Upper lobe of right lung (tissue), 1 donor: Measurements from ENCODE around the gene FAR2. TPM values are rescaled to one million over a fixed set of nuclear protein-coding genes. Genes with fewer than 3 reads are reported as not detected.

Source experiments
- ATAC-seq: fragments of 200-7000 bp; cut with Tn5 transposase; one replicate; pipeline ENCODE4 v1.9.1; 2020; ENCODE audit warnings: mild to moderate bottlenecking, moderate library complexity
- DNase-seq: peaks from one replicate; pipeline ENCODE4 v3.0.0-alpha.2; 2020
- H3K27ac ChIP-seq: fragments of 200-600 bp; one replicate; pipeline ENCODE4 v1.8.0; 2022
- H3K27me3 ChIP-seq: fragments of 200-600 bp; one replicate; pipeline ENCODE4 v1.8.0; 2022; ENCODE audit warnings: mild to moderate bottlenecking
- H3K36me3 ChIP-seq: fragments of 200-600 bp; one replicate; pipeline ENCODE4 v1.8.0; 2022
- H3K4me1 ChIP-seq: fragments of 200-600 bp; one replicate; pipeline ENCODE4 v1.8.0; 2022
- H3K4me3 ChIP-seq: fragments of 200-600 bp; one replicate; pipeline ENCODE4 v1.8.0; 2022; ENCODE audit warnings: mild to moderate bottlenecking
- H3K9me3 ChIP-seq: fragments of 200-600 bp; one replicate; pipeline ENCODE4 v1.8.0; 2022
- intact Hi-C: fragments of 100-400 bp; cut with DNase I; formaldehyde crosslinking; loops from one replicate; pipeline ENCODE4 v1.11.0; 2022
- total RNA-seq: library from RNA; stranded (reverse); fragmentation: NEBNext Ultra II Directional; extraction: Animal tissue kit (Norgen Biotek cat#: 25700); gene quantifications from one replicate; pipeline ENCODE4 v1.2.1, GENCODE V29; 2021
- TF ChIP-seq, protein P1 (sequence below): fragments of 200-600 bp; IDR thresholded peaks from one replicate; pipeline ENCODE4 v1.8.0; 2022; ENCODE audit warnings: antibody characterized with exemption
- donor health status: DM: no; HTN: yes; CAD: no; lungs with severe emphysema.

The FAR2 gene
- total RNA-seq, 1 donor from 2014 or later: 13.3 TPM

DNA sequence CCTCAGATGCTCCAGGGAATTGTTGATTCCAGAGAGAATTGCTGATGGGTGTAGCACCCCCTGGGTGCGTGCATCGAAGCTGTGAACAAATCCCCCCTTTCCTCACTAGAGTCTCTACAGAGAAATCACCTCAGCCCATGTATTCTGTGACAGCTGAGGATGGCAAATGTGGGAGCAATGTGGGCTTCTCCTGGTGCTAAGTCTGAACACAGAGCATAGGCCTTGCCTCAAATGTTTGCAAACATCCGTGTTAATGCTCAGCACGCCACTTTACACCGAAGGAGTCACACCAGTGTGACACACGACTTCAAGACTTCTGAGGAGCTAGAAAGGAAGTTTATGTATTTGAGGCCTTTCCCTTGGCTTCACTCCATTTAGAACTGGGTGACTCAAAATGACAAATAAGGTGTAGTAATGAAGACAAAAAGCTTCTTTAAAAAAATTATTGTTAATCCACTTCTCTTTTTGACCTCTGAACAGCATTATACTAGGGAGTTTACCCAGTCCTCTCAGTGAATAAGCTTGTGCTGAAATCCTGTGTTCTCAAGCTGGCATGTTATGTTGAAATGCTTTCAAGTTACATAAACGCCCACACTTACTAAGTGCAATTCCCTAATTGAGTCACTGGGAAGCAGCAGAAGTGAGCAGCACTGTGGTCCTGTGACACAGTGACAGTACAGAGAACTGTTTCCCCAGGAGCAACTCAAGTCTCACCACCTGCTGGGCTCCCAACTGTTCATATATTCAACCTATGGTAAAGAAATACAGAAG lies 92.9 kb downstream of the FAR2 start:
- Histone ChIP-seq H3K4me3 (no peak overlapping the region), H3K27me3 (no peaks in the 10 kb centered on the region), H3K27ac (peak overlapping the region; percentile 75), H3K4me1 (peaks cover 24% of the 10 kb centered on the region), H3K36me3 (no peaks in the 10 kb centered on the region), H3K9me3 (no peaks in the 10 kb centered on the region)
- DNase-seq: no peak
- ATAC-seq: peak; percentile 94
- intact Hi-C loops: no loop called here
- TF ChIP-seq, protein P1, sequence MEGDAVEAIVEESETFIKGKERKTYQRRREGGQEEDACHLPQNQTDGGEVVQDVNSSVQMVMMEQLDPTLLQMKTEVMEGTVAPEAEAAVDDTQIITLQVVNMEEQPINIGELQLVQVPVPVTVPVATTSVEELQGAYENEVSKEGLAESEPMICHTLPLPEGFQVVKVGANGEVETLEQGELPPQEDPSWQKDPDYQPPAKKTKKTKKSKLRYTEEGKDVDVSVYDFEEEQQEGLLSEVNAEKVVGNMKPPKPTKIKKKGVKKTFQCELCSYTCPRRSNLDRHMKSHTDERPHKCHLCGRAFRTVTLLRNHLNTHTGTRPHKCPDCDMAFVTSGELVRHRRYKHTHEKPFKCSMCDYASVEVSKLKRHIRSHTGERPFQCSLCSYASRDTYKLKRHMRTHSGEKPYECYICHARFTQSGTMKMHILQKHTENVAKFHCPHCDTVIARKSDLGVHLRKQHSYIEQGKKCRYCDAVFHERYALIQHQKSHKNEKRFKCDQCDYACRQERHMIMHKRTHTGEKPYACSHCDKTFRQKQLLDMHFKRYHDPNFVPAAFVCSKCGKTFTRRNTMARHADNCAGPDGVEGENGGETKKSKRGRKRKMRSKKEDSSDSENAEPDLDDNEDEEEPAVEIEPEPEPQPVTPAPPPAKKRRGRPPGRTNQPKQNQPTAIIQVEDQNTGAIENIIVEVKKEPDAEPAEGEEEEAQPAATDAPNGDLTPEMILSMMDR: peak; percentile 31

- H3K27me3 ChIP-seq: no peaks in the 10 kb centered on the region
- peaks cover 24% of the 10 kb centered on the region for H3K4me1 ChIP-seq
- DNase-seq (no peak), ATAC-seq (peak; percentile 76)
- H3K36me3 ChIP-seq: no peaks in the 10 kb centered on the region
- intact Hi-C loops: no loop called here
- TF ChIP-seq, protein P1: no peak
- H3K4me3 ChIP-seq: no peak overlapping the region
- peak overlapping the region; percentile 75 for H3K27ac ChIP-seq
- no peaks in the 10 kb centered on the region for H3K9me3 ChIP-seq
Observed at GRCh38 chr12:29242921-29243431, 93.9 kb downstream of the FAR2 start.

- Histone ChIP-seq H3K36me3 (no peaks in the 10 kb centered on the region), H3K27ac (no peak overlapping the region)
- no peak for ATAC-seq
Observed at GRCh38 chr12:29244159-29244765, 95.2 kb downstream of the FAR2 start.

GRCh38 chr12:29245246-29245645 lies 96.2 kb downstream of the FAR2 start:
- no peak overlapping the region for H3K27ac ChIP-seq
- intact Hi-C loops: no loop called here
- H3K27me3 ChIP-seq: no peaks in the 10 kb centered on the region
- DNase-seq (no peak), ATAC-seq (no peak)
- H3K4me3 ChIP-seq: no peak overlapping the region
- H3K36me3 ChIP-seq: no peaks in the 10 kb centered on the region
- TF ChIP-seq, protein P1: no peak
- H3K4me1 ChIP-seq: peaks cover 24% of the 10 kb centered on the region
- no peaks in the 10 kb centered on the region for H3K9me3 ChIP-seq

More at GRCh38 chr12:29244159-29244765, 95.2 kb downstream of the FAR2 start:
- Histone ChIP-seq H3K4me3 (no peak overlapping the region), H3K4me1 (peaks cover 24% of the 10 kb centered on the region), H3K27me3 (no peaks in the 10 kb centered on the region), H3K9me3 (no peaks in the 10 kb centered on the region)
- intact Hi-C loops: no loop called here
- DNase-seq: no peak
- TF ChIP-seq, protein P1: no peak

DNA sequence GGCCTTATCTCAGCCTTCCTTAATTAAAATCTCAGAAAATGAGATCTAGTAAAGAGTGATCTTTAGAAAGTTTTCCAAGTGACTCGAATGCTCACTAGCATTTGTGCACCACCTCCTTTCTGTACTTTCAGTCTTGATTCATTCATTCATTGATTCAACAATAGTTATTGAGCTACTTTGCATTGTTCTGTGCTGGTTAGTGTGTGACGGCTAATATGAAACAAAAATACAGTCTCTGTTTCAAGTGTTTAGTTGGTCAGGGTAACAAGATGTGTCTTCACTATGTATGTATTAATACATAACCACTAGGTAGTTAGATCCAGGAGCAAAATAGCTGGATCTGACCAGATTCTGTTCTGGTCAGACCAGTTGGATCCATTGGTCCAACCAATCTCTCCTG lies 100.9 kb downstream of the FAR2 start:
- H3K4me3 ChIP-seq: no peak overlapping the region
- H3K36me3 ChIP-seq: no peaks in the 10 kb centered on the region
- TF ChIP-seq, protein P1: no peak
- DNase-seq (no peak), ATAC-seq (no peak)
- H3K4me1 ChIP-seq: no peaks in the 10 kb centered on the region
- H3K27me3 ChIP-seq: no peaks in the 10 kb centered on the region
- H3K9me3 ChIP-seq: no peaks in the 10 kb centered on the region
- H3K27ac ChIP-seq: no peak overlapping the region
- intact Hi-C loops: no loop called here
